Colon (tissue), 2 donors: Measurements from ENCODE around the gene CTSF.
"Not testable (repeated sequence)": the region's sequence is repeated elsewhere in the genome, so short reads cannot be mapped to it uniquely, and the experiment has no call there.

Experiments
- FAIRE-seq: peaks from 2 replicates; lab custom pipeline; 2012; peaks lifted over from hg19 to GRCh38; lab: Jason Lieb, UNC
- donor health status: control.
- donor health status: control.

CTSF gene

GRCh38 chr11:66568124-66568916 lies at the start of gene CTSF:
CTSF (minus strand) TSS chr11:66568606; CDS start chr11:66568486, 120 bp downstream.
- no peak for FAIRE-seq

GRCh38 chr11:66617155-66617834 lies 48.9 kb upstream of the CTSF start:
- no peak for FAIRE-seq

- no peak for FAIRE-seq
Measured at GRCh38 chr11:66616379-66617154, 48.2 kb upstream of the CTSF start, which contains the start of gene RBM14. RBM14 (plus strand) TSS chr11:66616630; CDS start chr11:66616721, 91 bp downstream.

GRCh38 chr11:66614073-66614472 lies 45.7 kb upstream of the CTSF start:
- FAIRE-seq = no peak

GRCh38 chr11:66612458-66612857 lies 44.1 kb upstream of the CTSF start:
- FAIRE-seq = no peak

GRCh38 chr11:66609721-66610617 lies 41.6 kb upstream of the CTSF start:
- FAIRE-seq = no peak

GRCh38 chr11:66607126-66607834 lies 38.9 kb upstream of the CTSF start:
- no peak for FAIRE-seq

GRCh38 chr11:66606608-66607007 lies 38.2 kb upstream of the CTSF start:
- FAIRE-seq = not testable (repeated sequence)

- no peak for FAIRE-seq
Measured at GRCh38 chr11:66604155-66604554, 35.7 kb upstream of the CTSF start.

GRCh38 chr11:66603072-66603471 lies 34.7 kb upstream of the CTSF start:
- FAIRE-seq = no peak

- FAIRE-seq = no peak
Measured at GRCh38 chr11:66600631-66601233, 32.3 kb upstream of the CTSF start.

- FAIRE-seq = no peak
Measured at GRCh38 chr11:66600219-66600618, 31.8 kb upstream of the CTSF start.

GRCh38 chr11:66598993-66599392 lies 30.6 kb upstream of the CTSF start:
- no peak for FAIRE-seq

GRCh38 chr11:66595245-66595904 lies 27.0 kb upstream of the CTSF start:
- FAIRE-seq = no peak

- FAIRE-seq = no peak
Measured at GRCh38 chr11:66593650-66594049, 25.2 kb upstream of the CTSF start.

- FAIRE-seq = no peak
Measured at GRCh38 chr11:66593303-66593635, 24.9 kb upstream of the CTSF start.

- no peak for FAIRE-seq
Measured at GRCh38 chr11:66592457-66593302, 24.3 kb upstream of the CTSF start, which contains the start of the genes CCDC87 and CCS. CCDC87 (minus strand) TSS chr11:66593063; CDS start chr11:66593015, 48 bp downstream. CCS (plus strand) TSS chr11:66593185; CDS start chr11:66593262, 77 bp downstream.

- no peak for FAIRE-seq
Measured at GRCh38 chr11:66591175-66591574, 22.8 kb upstream of the CTSF start.
